Measurements from ENCODE around the gene SMIM24. TPM values are rescaled to one million over a fixed set of nuclear protein-coding genes. Genes with fewer than 3 reads are reported as not detected.
A peak's percentile ranks its signal among the peaks of the same experiment; 100 is the strongest.

The SMIM24 gene
- total and polyA plus RNA-seq, 2 experiments from 2014 or later, result 5.0 to 21.5 TPM

- H3K9me2 ChIP-seq (ENCODE audit: insufficient read depth), result no peaks in the 10 kb centered on the region
- peaks cover 5% of the 10 kb centered on the region for H3F3A ChIP-seq (replicated peaks; ENCODE audit: low read depth)
- DNase-seq (ENCODE audit: low spot score) (no peak), ATAC-seq (no peak)
- H2AFZ ChIP-seq, result no peak overlapping the region
- H3K79me2 ChIP-seq (replicated peaks; ENCODE audit: insufficient read depth), result no peaks in the 10 kb centered on the region
- Mint-ChIP-seq H3K4me1 (peaks cover 14% of the 10 kb centered on the region), H3K9me3 (no peaks in the 10 kb centered on the region), H3K27ac (no peak overlapping the region), H3K36me3 (ENCODE audit: low read depth) (no peaks in the 10 kb centered on the region), H3K4me3 (no peak overlapping the region), H3K27me3 (ENCODE audit: insufficient read depth, low read depth, poor library complexity) (peaks cover 19% of the 10 kb centered on the region)
- no peak overlapping the region for H3K4me2 ChIP-seq
- H3K4me3 ChIP-seq, result no peak overlapping the region
- no peaks in the 10 kb centered on the region for H3K27me3 ChIP-seq (ENCODE audit: insufficient read depth)
- TF ChIP-seq ZNF114 (CRISPR knock-in tag; IDR thresholded peaks at IDR 0.05) (no peak), ZNF331 (CRISPR knock-in tag; IDR thresholded peaks at IDR 0.05; ENCODE audit: low read depth) (no peak), EZH2 (IDR thresholded peaks at IDR 0.05; ENCODE audit: low read depth, unreplicated experiment) (no peak)
- H3K4me1 ChIP-seq (ENCODE audit: insufficient read depth), result peaks cover 6% of the 10 kb centered on the region; the same call in 1 of the 2 replicates
- no peaks in the 10 kb centered on the region for H4K20me1 ChIP-seq (replicated peaks; ENCODE audit: insufficient read depth)
- H3K36me3 ChIP-seq (ENCODE audit: insufficient read depth), result no peaks in the 10 kb centered on the region
- H3K27ac ChIP-seq (ENCODE audit: low read depth), result no peak overlapping the region
Measured at GRCh38 chr19:3441089-3441985, 39.0 kb downstream of the SMIM24 start.

- Mint-ChIP-seq H3K27ac (no peak overlapping the region), H3K4me1 (peaks cover 14% of the 10 kb centered on the region), H3K4me3 (no peak overlapping the region), H3K27me3 (ENCODE audit: insufficient read depth, low read depth, poor library complexity) (peaks cover 21% of the 10 kb centered on the region), H3K9me3 (no peaks in the 10 kb centered on the region), H3K36me3 (ENCODE audit: low read depth) (no peaks in the 10 kb centered on the region)
- DNase-seq (ENCODE audit: low spot score), result peak; percentile 91
- Histone ChIP-seq H3K9me2 (ENCODE audit: insufficient read depth) (no peaks in the 10 kb centered on the region), H3K27ac (ENCODE audit: low read depth) (no peak overlapping the region), H3K27me3 (ENCODE audit: insufficient read depth) (no peaks in the 10 kb centered on the region), H3F3A (replicated peaks; ENCODE audit: low read depth) (peaks cover 5% of the 10 kb centered on the region), H4K20me1 (replicated peaks; ENCODE audit: insufficient read depth) (no peaks in the 10 kb centered on the region), H3K4me3 (no peak overlapping the region), H3K4me1 (ENCODE audit: insufficient read depth) (peaks cover 6% of the 10 kb centered on the region; the same call in 1 of the 2 replicates), H2AFZ (no peak overlapping the region), H3K36me3 (ENCODE audit: insufficient read depth) (no peaks in the 10 kb centered on the region), H3K79me2 (replicated peaks; ENCODE audit: insufficient read depth) (no peaks in the 10 kb centered on the region), H3K4me2 (no peak overlapping the region)
- TF ChIP-seq REST (IDR thresholded peaks at IDR 0.05; ENCODE audit: unreplicated experiment), result no peak
- peak; percentile 67 to 89 for TF ChIP-seq CTCF (conservative IDR thresholded peaks at IDR 0.05; ENCODE audit: low read depth in 2 of 2)
- no peak for TF ChIP-seq POLR2AphosphoS5 (IDR thresholded peaks at IDR 0.05; ENCODE audit: low read depth)
- peak; percentile 66 for ATAC-seq
Measured at GRCh38 chr19:3440082-3440481, 40.2 kb downstream of the SMIM24 start.

Measured in GM23338 (cell line).